IPS-18c (cell line): ENCODE data around the gene PCSK6.

Experiments used
- H3K4me3 ChIP-seq: 2 replicates; pipeline ENCODE4 v1.7.0; 2013; ENCODE audit warnings: low read depth, mild to moderate bottlenecking, low read length, moderate library complexity; ENCODE audit not compliant: insufficient read depth
- H3K9me3 ChIP-seq: one replicate; pipeline ENCODE4 v1.6.1; 2013; ENCODE audit warnings: mild to moderate bottlenecking, low read length, moderate library complexity; ENCODE audit not compliant: control insufficient read depth, insufficient read depth

PCSK6 gene

GRCh38 chr15:101492766-101493692 lies 3.5 kb upstream of the PCSK6 start:
- Histone ChIP-seq H3K4me3 (no peak overlapping the region), H3K9me3 (no peaks in the 10 kb centered on the region)

DNA sequence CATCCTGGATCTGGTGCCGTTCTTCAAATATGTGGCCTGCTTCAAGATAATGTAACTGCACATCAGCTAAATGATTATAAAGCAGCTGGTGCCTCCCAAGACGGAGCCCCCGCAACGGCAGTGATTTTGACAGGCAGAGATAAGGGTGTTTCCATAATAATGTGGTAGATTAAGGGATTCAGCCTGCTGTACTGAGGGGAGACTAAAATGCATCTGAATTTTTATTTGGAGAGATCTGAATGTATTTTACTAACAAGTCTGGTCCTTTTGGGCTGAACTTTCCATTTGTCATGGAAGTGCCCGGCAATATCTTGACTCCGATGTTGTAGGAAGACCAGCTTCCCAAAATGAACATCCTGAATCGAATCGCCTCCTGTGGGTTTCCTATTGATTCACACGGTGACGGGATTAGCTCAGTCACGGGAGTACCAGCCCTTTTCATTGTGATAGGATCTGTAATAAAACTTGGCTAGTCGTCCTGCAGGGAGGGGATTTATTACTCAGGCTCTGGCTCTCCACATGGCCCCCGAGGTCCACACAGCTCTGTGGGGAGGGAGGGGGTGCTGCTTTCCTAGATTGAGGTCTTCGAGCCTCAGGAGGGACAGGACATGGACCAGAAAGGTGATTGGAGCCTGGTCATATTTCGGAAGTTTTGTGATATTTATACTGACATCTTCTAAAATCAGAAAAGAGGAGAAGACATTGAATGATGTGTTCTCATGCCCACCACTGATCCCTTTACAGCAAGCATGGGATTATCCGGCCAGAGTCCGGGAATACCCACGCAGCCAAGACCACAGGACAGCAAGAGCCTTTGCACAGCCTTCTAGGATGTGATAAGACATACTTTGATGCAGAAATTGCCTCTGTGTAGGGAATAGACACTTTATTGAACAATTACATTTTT lies 2.5 kb upstream of the PCSK6 start:
- no peaks in the 10 kb centered on the region for H3K9me3 ChIP-seq
- H3K4me3 ChIP-seq = no peak overlapping the region; the same call in 1 of the 2 replicates

- H3K9me3 ChIP-seq = no peaks in the 10 kb centered on the region
Measured at GRCh38 chr15:101490922-101491733, 1.6 kb upstream of the PCSK6 start.

GRCh38 chr15:101490408-101490891 lies 943 bp upstream of the PCSK6 start:
- Histone ChIP-seq H3K9me3 (no peaks in the 10 kb centered on the region), H3K4me3 (no peak overlapping the region)

More at GRCh38 chr15:101490922-101491733, 1.6 kb upstream of the PCSK6 start:
- H3K4me3 ChIP-seq = no peak overlapping the region

DNA sequence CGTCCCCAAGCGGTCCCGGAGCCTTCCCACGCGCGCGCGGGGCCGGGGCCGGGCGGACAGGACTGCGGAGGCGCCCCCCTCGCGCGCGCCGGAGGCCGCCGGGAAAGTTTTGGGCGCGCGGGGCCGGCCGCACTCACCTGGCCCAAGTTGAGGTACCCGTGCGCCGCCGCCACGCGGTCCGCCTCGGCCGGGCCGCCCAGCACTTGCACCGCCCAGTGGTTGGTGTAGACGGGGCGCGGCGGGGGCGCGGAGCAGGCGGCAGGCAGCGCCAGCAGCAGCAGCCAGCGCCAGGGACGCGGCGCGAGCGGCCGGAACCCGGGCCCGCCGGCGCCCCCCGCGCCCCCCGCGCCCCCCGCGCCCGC lies 289 bp downstream of the PCSK6 start:
- no peak overlapping the region; the same call in 1 of the 2 replicates for H3K4me3 ChIP-seq
- H3K9me3 ChIP-seq = no peaks in the 10 kb centered on the region

- Histone ChIP-seq H3K9me3 (no peaks in the 10 kb centered on the region), H3K4me3 (peak overlapping the region; percentile 40)
Measured at GRCh38 chr15:101488300-101489164, 975 bp downstream of the PCSK6 start.

DNA sequence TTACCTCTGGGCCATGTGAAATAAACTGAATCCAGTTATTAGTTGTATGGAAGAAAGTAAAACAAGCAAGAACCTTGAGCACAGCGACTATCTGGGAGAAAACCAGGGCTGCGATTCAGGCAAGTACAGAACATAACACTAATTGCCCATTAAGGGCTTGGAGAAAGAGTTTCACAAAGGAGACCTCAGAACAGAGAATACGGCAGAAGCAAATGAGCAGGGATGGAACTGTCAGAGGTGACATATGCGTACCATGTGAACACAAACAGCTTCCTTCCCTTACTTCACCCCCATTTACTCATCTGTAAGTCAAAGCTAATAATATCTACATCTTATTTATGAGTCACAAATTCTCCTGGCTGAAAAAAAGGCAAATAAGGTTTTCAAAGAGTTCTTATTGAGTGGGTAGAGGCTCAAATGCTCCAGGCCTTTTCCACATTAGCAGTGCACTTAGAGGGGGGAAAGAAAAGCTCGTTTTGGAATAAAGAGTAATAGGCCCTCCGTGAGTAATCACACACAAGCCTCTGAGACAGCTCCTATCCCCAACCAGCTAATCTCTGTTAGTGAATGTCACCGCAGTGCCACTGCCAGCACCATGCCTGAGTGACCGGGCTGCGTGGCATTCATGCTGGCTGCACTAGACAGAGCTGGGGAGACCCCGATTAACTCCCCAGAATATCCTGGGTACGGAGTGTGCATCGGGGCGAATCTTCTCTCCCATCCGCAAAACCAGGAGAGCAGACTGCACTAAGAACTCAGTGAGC lies 2.6 kb downstream of the PCSK6 start:
- no peak overlapping the region for H3K4me3 ChIP-seq
- no peaks in the 10 kb centered on the region for H3K9me3 ChIP-seq

DNA sequence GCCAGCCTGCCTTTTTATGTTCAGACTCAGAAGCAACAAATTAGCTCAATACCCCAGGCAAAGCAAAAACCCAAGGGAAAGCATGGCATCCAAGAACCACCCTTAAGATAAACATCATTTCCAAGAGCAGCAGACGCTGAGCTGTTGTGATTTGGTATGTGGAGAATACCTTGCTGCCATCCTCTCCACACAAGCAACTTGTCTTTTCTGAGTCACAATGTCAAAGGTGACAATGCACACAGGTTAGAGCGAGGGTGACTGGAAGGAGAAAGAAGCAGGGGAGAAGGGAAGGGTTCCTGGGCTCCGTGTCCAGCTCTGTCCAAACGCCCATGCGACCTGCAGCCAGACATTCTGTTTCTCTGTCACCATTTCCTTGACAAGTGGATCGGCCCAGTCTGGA lies 6.0 kb downstream of the PCSK6 start:
- no peaks in the 10 kb centered on the region for H3K9me3 ChIP-seq
- no peak overlapping the region for H3K4me3 ChIP-seq

DNA sequence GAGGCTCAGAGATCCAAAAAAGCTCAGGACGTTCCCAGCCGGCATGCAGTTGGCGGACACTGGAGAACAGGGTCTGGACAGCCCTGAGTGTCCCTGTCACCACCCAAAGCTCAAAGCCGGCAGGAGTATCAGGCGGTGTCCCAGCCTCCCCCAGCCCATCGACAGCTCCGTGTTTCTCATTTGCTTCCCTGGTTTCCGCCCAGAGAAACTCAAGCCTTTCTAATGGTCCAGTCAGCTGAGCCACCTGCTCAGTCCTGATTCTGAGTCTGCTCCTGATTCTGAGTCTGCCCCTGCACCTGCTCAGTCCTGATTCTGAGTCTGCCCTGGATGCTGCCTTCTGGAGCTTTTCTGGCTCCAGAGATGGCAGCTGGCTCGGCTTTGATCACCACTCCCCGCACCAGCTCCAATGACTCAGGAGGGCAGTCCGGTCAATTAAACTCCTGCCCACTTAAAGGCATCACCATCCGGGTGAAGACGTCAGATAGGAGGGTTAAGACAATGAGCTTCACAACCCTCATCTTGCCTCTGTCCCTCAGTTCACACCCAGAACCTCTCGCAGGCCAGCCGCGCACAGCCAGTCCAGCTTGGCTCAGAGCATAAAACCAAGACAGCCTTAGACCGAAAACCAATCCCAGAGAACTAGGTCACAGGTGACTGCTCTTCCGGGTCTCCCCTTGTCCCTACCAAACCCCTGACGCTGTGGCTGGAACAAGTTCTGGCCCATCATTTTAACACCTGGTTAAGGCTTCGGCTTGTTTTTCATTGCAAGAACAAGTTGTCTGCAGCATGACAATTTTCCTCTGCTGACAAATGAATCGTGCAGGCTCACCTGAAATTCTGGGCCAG lies 6.8 kb downstream of the PCSK6 start:
- H3K9me3 ChIP-seq = no peaks in the 10 kb centered on the region
- H3K4me3 ChIP-seq = no peak overlapping the region

DNA sequence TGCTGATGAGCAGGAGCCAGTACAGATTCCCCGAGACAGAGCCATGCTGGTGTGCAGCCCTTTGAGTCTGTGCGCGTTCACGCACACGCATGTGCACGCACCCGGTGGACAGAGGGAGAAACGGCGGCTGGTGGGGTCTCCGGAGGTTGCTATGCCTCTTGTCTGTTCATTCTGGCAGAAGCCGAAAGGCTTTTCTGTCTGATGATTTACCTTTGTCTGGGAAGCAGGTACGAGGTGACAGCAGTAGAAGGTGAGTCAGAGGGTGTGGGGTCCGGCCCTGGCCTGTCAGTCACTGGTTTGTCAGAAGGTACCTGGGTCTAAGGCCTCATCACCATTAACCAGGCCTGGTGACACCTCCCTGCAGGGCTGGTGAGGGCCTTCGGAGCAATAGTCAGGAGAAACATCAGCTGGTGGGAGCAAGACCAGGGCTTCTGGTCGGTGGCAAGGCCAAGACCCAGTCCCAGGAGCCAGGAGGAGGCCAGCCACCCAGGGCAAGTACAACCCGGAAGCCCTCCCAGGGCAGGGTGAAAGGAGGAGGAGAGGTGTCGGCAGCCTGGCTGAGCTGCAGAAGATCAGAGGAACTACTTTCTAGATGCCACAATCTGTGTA lies 7.5 kb downstream of the PCSK6 start:
- H3K4me3 ChIP-seq = no peak overlapping the region
- H3K9me3 ChIP-seq = no peaks in the 10 kb centered on the region

GRCh38 chr15:101481381-101481705 lies 8.2 kb downstream of the PCSK6 start:
- H3K9me3 ChIP-seq = no peaks in the 10 kb centered on the region
- H3K4me3 ChIP-seq = no peak overlapping the region

- no peak overlapping the region for H3K4me3 ChIP-seq
- no peaks in the 10 kb centered on the region for H3K9me3 ChIP-seq
Measured at GRCh38 chr15:101480613-101481380, 8.7 kb downstream of the PCSK6 start.

GRCh38 chr15:101479851-101480612 lies 9.5 kb downstream of the PCSK6 start:
- Histone ChIP-seq H3K4me3 (no peak overlapping the region), H3K9me3 (no peaks in the 10 kb centered on the region)
